ENCODE data around the gene P2RY14. TPM values are rescaled to one million over a fixed set of nuclear protein-coding genes. Genes with fewer than 3 reads are reported as not detected.

P2RY14 gene
- total RNA-seq, 2 experiments from 2014 or later: 1.2 to 1.4 TPM

- H3K4me3 Mint-ChIP-seq: no peak overlapping the region
- ChIA-PET CTCF (interaction anchor here (1.2 kb wide), 1 partner anchor 9 kb away, joined by 4 read pairs; no protein-coding TSS in a partner anchor), POLR2A (interaction anchor here (1.5 kb wide), 1 partner anchor 10 kb away, joined by 3 read pairs; no protein-coding TSS in a partner anchor)
- no peaks in the 10 kb centered on the region for H3K9me3 Mint-ChIP-seq
- H3K36me3 Mint-ChIP-seq (ENCODE audit: low read depth): no peaks in the 10 kb centered on the region
- no peak overlapping the region for H3K27ac Mint-ChIP-seq
- H3K4me1 Mint-ChIP-seq: peaks cover 17% of the 10 kb centered on the region
- no peak for DNase-seq
- H3K27me3 Mint-ChIP-seq: no peaks in the 10 kb centered on the region
These were observed 35.8 kb upstream of the P2RY14 start for GRCh38 chr3:151314137-151314536.

GRCh38 chr3:151312972-151313371, 34.6 kb upstream of the P2RY14 start:
- Mint-ChIP-seq H3K27me3 (no peaks in the 10 kb centered on the region), H3K4me3 (no peak overlapping the region), H3K9me3 (no peaks in the 10 kb centered on the region), H3K4me1 (peaks cover 19% of the 10 kb centered on the region), H3K36me3 (ENCODE audit: low read depth) (no peaks in the 10 kb centered on the region), H3K27ac (no peak overlapping the region)
- ChIA-PET CTCF (no interaction called here), POLR2A (interaction anchor here (1.5 kb wide), 1 partner anchor 9 kb away, joined by 3 read pairs; no protein-coding TSS in a partner anchor)
- DNase-seq: no peak

GRCh38 chr3:151309566-151309965, 31.2 kb upstream of the P2RY14 start:
- Mint-ChIP-seq H3K4me1 (peaks cover 38% of the 10 kb centered on the region), H3K9me3 (no peaks in the 10 kb centered on the region), H3K27me3 (no peaks in the 10 kb centered on the region), H3K36me3 (ENCODE audit: low read depth) (no peaks in the 10 kb centered on the region), H3K27ac (no peak overlapping the region), H3K4me3 (no peak overlapping the region)
- POLR2A ChIA-PET: no interaction called here
- DNase-seq: no peak
- CTCF ChIA-PET: interaction anchor here (1.0 to 1.3 kb wide), 2 partner anchors 18 to 79 kb away, joined by 3 read pairs; no protein-coding TSS in a partner anchor

- Mint-ChIP-seq H3K36me3 (ENCODE audit: low read depth) (no peaks in the 10 kb centered on the region), H3K27ac (no peak overlapping the region), H3K4me3 (no peak overlapping the region), H3K27me3 (peaks cover 5% of the 10 kb centered on the region), H3K4me1 (peaks cover 48% of the 10 kb centered on the region), H3K9me3 (no peaks in the 10 kb centered on the region)
- no peak for DNase-seq
- ChIA-PET POLR2A (no interaction called here), CTCF (interaction anchor here (1.2 to 2.1 kb wide), 3 partner anchors 20 to 140 kb away, joined by 3 to 7 read pairs (median 6); no protein-coding TSS in a partner anchor)
These were observed 29.5 kb upstream of the P2RY14 start for GRCh38 chr3:151307583-151308488.

- DNase-seq: no peak
- no peak overlapping the region for H3K27ac Mint-ChIP-seq
- no peak overlapping the region for H3K4me3 Mint-ChIP-seq
- no peaks in the 10 kb centered on the region for H3K9me3 Mint-ChIP-seq
- no peaks in the 10 kb centered on the region for H3K36me3 Mint-ChIP-seq (ENCODE audit: low read depth)
- ChIA-PET POLR2A (interaction anchor here (1.9 kb wide), 1 partner anchor 9 kb away, joined by 6 read pairs; the partner anchor contains the start of gene GPR87), CTCF (interaction anchor here (0.6 to 2.1 kb wide), 3 partner anchors 21 to 139 kb away, joined by 3 to 7 read pairs (median 6); no protein-coding TSS in a partner anchor)
- peaks cover 5% of the 10 kb centered on the region for H3K27me3 Mint-ChIP-seq
- peaks cover 49% of the 10 kb centered on the region for H3K4me1 Mint-ChIP-seq
These were observed 28.8 kb upstream of the P2RY14 start for GRCh38 chr3:151307131-151307530.

- no peak overlapping the region for H3K27ac Mint-ChIP-seq
- POLR2A ChIA-PET: interaction anchor here (0.7 to 1.9 kb wide), 2 partner anchors 10 to 78 kb away, joined by 3 to 6 read pairs; partner anchors contain the start of gene GPR87
- no peaks in the 10 kb centered on the region for H3K9me3 Mint-ChIP-seq
- peaks cover 57% of the 10 kb centered on the region for H3K4me1 Mint-ChIP-seq
- DNase-seq: no peak
- CTCF ChIA-PET: interaction anchor here (1.0 to 2.1 kb wide), 6 partner anchors 10 to 138 kb away, joined by 3 to 7 read pairs (median 4); partner anchors contain the start of gene GPR87
- no peak overlapping the region for H3K4me3 Mint-ChIP-seq
- peaks cover 5% of the 10 kb centered on the region for H3K27me3 Mint-ChIP-seq
- no peaks in the 10 kb centered on the region for H3K36me3 Mint-ChIP-seq (ENCODE audit: low read depth)
These were observed 27.9 kb upstream of the P2RY14 start for GRCh38 chr3:151306168-151306810.

GRCh38 chr3:151305775-151306151, 27.4 kb upstream of the P2RY14 start:
- peaks cover 60% of the 10 kb centered on the region for H3K4me1 Mint-ChIP-seq
- H3K36me3 Mint-ChIP-seq (ENCODE audit: low read depth): no peaks in the 10 kb centered on the region
- ChIA-PET CTCF (interaction anchor here (0.6 to 1.3 kb wide), 8 partner anchors 9 to 456 kb away, joined by 3 to 6 read pairs (median 4); partner anchors contain the start of gene GPR87), POLR2A (interaction anchor here (0.6 to 1.9 kb wide), 3 partner anchors 11 to 103 kb away, joined by 3 to 6 read pairs (median 3); partner anchors contain the start of genes GPR171 and GPR87)
- peaks cover 5% of the 10 kb centered on the region for H3K27me3 Mint-ChIP-seq
- no peak overlapping the region for H3K27ac Mint-ChIP-seq
- no peak for DNase-seq
- no peaks in the 10 kb centered on the region for H3K9me3 Mint-ChIP-seq
- H3K4me3 Mint-ChIP-seq: no peak overlapping the region

- Mint-ChIP-seq H3K4me1 (peaks cover 62% of the 10 kb centered on the region), H3K27ac (no peak overlapping the region), H3K27me3 (peaks cover 5% of the 10 kb centered on the region), H3K9me3 (no peaks in the 10 kb centered on the region), H3K36me3 (ENCODE audit: low read depth) (no peaks in the 10 kb centered on the region), H3K4me3 (no peak overlapping the region)
- POLR2A ChIA-PET: interaction anchor here (0.6 to 1.9 kb wide), 4 partner anchors 8 to 106 kb away, joined by 3 to 6 read pairs (median 3); partner anchors contain the start of genes GPR171 and GPR87
- CTCF ChIA-PET: interaction anchor here (0.6 to 1.3 kb wide), 11 partner anchors 9 to 457 kb away, joined by 3 to 6 read pairs (median 3); partner anchors contain the start of gene GPR87
- no peak for DNase-seq
These were observed 26.9 kb upstream of the P2RY14 start for GRCh38 chr3:151305060-151305774.

- H3K9me3 Mint-ChIP-seq: no peaks in the 10 kb centered on the region
- H3K4me3 Mint-ChIP-seq: no peak overlapping the region
- no peaks in the 10 kb centered on the region for H3K36me3 Mint-ChIP-seq (ENCODE audit: low read depth)
- POLR2A ChIA-PET: no interaction called here
- H3K4me1 Mint-ChIP-seq: peaks cover 62% of the 10 kb centered on the region
- no peak for DNase-seq
- peaks cover 5% of the 10 kb centered on the region for H3K27me3 Mint-ChIP-seq
- CTCF ChIA-PET: interaction anchor here (1.2 kb wide), 1 partner anchor 24 kb away, joined by 3 read pairs; no protein-coding TSS in a partner anchor
- H3K27ac Mint-ChIP-seq: no peak overlapping the region
These were observed 25.4 kb upstream of the P2RY14 start for GRCh38 chr3:151303751-151304150.

GRCh38 chr3:151301787-151302186, 23.4 kb upstream of the P2RY14 start:
- CTCF ChIA-PET: interaction anchor here (1.4 kb wide), 1 partner anchor 134 kb away, joined by 6 read pairs; no protein-coding TSS in a partner anchor
- no peak overlapping the region for H3K27ac Mint-ChIP-seq
- H3K27me3 Mint-ChIP-seq: peaks cover 6% of the 10 kb centered on the region
- no peaks in the 10 kb centered on the region for H3K36me3 Mint-ChIP-seq (ENCODE audit: low read depth)
- POLR2A ChIA-PET: no interaction called here
- DNase-seq: no peak
- H3K4me1 Mint-ChIP-seq: peaks cover 46% of the 10 kb centered on the region
- no peak overlapping the region for H3K4me3 Mint-ChIP-seq
- H3K9me3 Mint-ChIP-seq: no peaks in the 10 kb centered on the region

- DNase-seq: no peak
- Mint-ChIP-seq H3K4me1 (peaks cover 34% of the 10 kb centered on the region), H3K27me3 (peaks cover 6% of the 10 kb centered on the region), H3K27ac (no peak overlapping the region), H3K9me3 (no peaks in the 10 kb centered on the region), H3K36me3 (ENCODE audit: low read depth) (no peaks in the 10 kb centered on the region), H3K4me3 (no peak overlapping the region)
- ChIA-PET POLR2A (no interaction called here), CTCF (interaction anchor here (1.0 to 1.1 kb wide), 2 partner anchors 27 to 73 kb away, joined by 3 to 4 read pairs; no protein-coding TSS in a partner anchor)
These were observed 22.2 kb upstream of the P2RY14 start for GRCh38 chr3:151300539-151300938.

GRCh38 chr3:151299006-151299405, 20.7 kb upstream of the P2RY14 start:
- CTCF ChIA-PET: interaction anchor here (1.1 to 2.2 kb wide), 2 partner anchors 15 to 131 kb away, joined by 3 to 8 read pairs; no protein-coding TSS in a partner anchor
- no peak overlapping the region for H3K4me3 Mint-ChIP-seq
- POLR2A ChIA-PET: no interaction called here
- H3K36me3 Mint-ChIP-seq (ENCODE audit: low read depth): no peaks in the 10 kb centered on the region
- H3K27me3 Mint-ChIP-seq: peaks cover 6% of the 10 kb centered on the region
- DNase-seq: no peak
- peaks cover 24% of the 10 kb centered on the region for H3K4me1 Mint-ChIP-seq
- H3K27ac Mint-ChIP-seq: no peak overlapping the region
- no peaks in the 10 kb centered on the region for H3K9me3 Mint-ChIP-seq
